Measurements from ENCODE around the gene CCDC63.

CCDC63 gene

GRCh38 chr12:110908377-110909152, 61.8 kb downstream of the CCDC63 start:
- no peak for DNase-seq (ENCODE audit: extremely low read depth, low read depth)
- TF ChIP-seq CTCF (IDR thresholded peaks at IDR 0.05; ENCODE audit: low read depth, low read length), result no peak

- no peak for TF ChIP-seq CTCF (IDR thresholded peaks at IDR 0.05; ENCODE audit: low read depth, low read length)
- DNase-seq (ENCODE audit: extremely low read depth, low read depth), result no peak
Measured at GRCh38 chr12:110912263-110912662, 65.5 kb downstream of the CCDC63 start.

- TF ChIP-seq CTCF (IDR thresholded peaks at IDR 0.05; ENCODE audit: low read depth, low read length), result no peak
- no peak for DNase-seq (ENCODE audit: extremely low read depth, low read depth)
Measured at GRCh38 chr12:110913119-110914056, 66.6 kb downstream of the CCDC63 start.

GRCh38 chr12:110916295-110916875, 69.6 kb downstream of the CCDC63 start:
- no peak for DNase-seq (ENCODE audit: extremely low read depth, low read depth)
- TF ChIP-seq CTCF (IDR thresholded peaks at IDR 0.05; ENCODE audit: low read depth, low read length), result no peak

GRCh38 chr12:110917467-110917866, 70.7 kb downstream of the CCDC63 start:
- no peak for TF ChIP-seq CTCF (IDR thresholded peaks at IDR 0.05; ENCODE audit: low read depth, low read length)
- DNase-seq (ENCODE audit: extremely low read depth, low read depth), result no peak

- no peak for DNase-seq (ENCODE audit: extremely low read depth, low read depth)
- TF ChIP-seq CTCF (IDR thresholded peaks at IDR 0.05; ENCODE audit: low read depth, low read length), result no peak
Measured at GRCh38 chr12:110917961-110918360, 71.2 kb downstream of the CCDC63 start.

Measured in AG09319 (cell line).